Thyroid gland (tissue), 4 donors: ENCODE data around the gene TRABD2A. TPM values are rescaled to one million over a fixed set of nuclear protein-coding genes. Genes with fewer than 3 reads are reported as not detected.

Experiments
- DNase-seq, 2 donors: peaks; one replicate each; pipeline ENCODE4 v3.0.0-alpha.2; 2019
- H3K27ac ChIP-seq, 3 donors: fragments of 200-600 bp; sonication (generic); 1 replicate in 2 of 3; 2 replicates in 1 of 3; pipeline ENCODE4 v1.5.1; 2016 to 2019; ENCODE audit warnings: mild to moderate bottlenecking in 1 of 3, moderate library complexity in 1 of 3
- H3K27me3 ChIP-seq: fragments of 200-600 bp; sonication (generic); one replicate; pipeline ENCODE4 v1.5.1; 2019
- H3K36me3 ChIP-seq, 2 donors: fragments of 200-600 bp; sonication (generic); one replicate each; pipeline ENCODE4 v1.5.1; 2016 to 2019
- H3K4me1 ChIP-seq, 2 donors: fragments of 200-600 bp; sonication (generic); one replicate each; pipeline ENCODE4 v1.5.1; 2017 to 2019
- H3K4me3 ChIP-seq, 3 donors: fragments of 200-600 bp; sonication (generic); replicated peaks in 1 of 3; 1 replicate in 2 of 3; 2 replicates in 1 of 3; pipeline ENCODE4 v1.5.1; 2016; ENCODE audit warnings: mild to moderate bottlenecking in 1 of 3
- H3K9me3 ChIP-seq: fragments of 200-600 bp; sonication (generic); one replicate; pipeline ENCODE4 v1.5.1; 2017
- POLR2A ChIP-seq, 2 donors: fragments of 450-650 bp; IDR thresholded peaks; one replicate each; pipeline ENCODE4 v1.6.1; 2017; ENCODE audit warnings: antibody characterized with exemption in 2 of 2, mild to moderate bottlenecking in 2 of 2, moderate library complexity in 1 of 2
- WGBS, 2 donors: methylation state at CpG; one replicate each; pipeline ENCODE4 v1.1.5; 2017; 5-methylcytosine and 5-hydroxymethylcytosine counted together
- intact Hi-C: fragments of 100-400 bp; cut with DNase I; formaldehyde crosslinking; loops from one replicate; pipeline ENCODE4 v1.15.1; 2023
- total RNA-seq, 4 donors: library from RNA; depleted of rRNA; stranded (reverse); fragments of >200 nt; gene quantifications; one replicate each; pipeline ENCODE4 v1.2.3, GENCODE V29; 2016
- TF ChIP-seq, protein P1 (sequence below), 6 experiments: fragments of 200-600 bp in 3 of 6; fragments of 450-650 bp in 3 of 6; sonication (generic) in 3 of 6; IDR thresholded peaks; one replicate each; pipeline ENCODE4 v1.5.1; 2016 to 2019; ENCODE audit warnings: antibody characterized with exemption in 6 of 6, mild to moderate bottlenecking in 2 of 6, inconsistent platforms in 1 of 6, moderate library complexity in 1 of 6

Gene TRABD2A
- total RNA-seq, 4 donors from 2014 or later: 0.20 to 1.9 TPM; not detected in 2

DNA sequence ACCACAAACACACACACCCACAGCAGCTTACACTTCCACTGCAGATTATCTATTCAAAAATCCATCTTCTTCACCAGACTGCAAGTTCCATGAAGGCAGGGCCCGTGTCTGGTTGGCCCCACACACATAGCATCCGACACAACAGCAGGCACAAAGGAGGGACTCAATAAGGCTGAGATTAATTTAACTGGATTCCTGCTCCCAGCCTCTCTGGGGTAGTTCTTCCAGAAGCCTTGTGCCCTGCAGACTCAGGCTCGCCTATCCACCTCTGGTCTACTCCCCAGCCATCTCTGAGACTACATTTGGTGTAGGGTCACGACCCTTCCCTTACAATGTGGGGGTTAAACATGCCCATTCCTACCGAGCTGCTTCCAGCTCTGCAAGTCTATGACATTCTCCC is 57.7 kb downstream of the TRABD2A start:
- WGBS, 2 donors: 89 to 92% methylated on average over 5 of the region's 5 CpGs
- H3K4me1 ChIP-seq: no peaks in the 10 kb centered on the region
- no peak overlapping the region for H3K4me3 ChIP-seq
- no peaks in the 10 kb centered on the region for H3K27me3 ChIP-seq
- TF ChIP-seq POLR2A (IDR thresholded peaks at IDR 0.05): no peak
- TF ChIP-seq, protein P1, sequence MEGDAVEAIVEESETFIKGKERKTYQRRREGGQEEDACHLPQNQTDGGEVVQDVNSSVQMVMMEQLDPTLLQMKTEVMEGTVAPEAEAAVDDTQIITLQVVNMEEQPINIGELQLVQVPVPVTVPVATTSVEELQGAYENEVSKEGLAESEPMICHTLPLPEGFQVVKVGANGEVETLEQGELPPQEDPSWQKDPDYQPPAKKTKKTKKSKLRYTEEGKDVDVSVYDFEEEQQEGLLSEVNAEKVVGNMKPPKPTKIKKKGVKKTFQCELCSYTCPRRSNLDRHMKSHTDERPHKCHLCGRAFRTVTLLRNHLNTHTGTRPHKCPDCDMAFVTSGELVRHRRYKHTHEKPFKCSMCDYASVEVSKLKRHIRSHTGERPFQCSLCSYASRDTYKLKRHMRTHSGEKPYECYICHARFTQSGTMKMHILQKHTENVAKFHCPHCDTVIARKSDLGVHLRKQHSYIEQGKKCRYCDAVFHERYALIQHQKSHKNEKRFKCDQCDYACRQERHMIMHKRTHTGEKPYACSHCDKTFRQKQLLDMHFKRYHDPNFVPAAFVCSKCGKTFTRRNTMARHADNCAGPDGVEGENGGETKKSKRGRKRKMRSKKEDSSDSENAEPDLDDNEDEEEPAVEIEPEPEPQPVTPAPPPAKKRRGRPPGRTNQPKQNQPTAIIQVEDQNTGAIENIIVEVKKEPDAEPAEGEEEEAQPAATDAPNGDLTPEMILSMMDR (IDR thresholded peaks at IDR 0.05): no peak
- intact Hi-C loops: no loop called here
- H3K27ac ChIP-seq: no peak overlapping the region
- no peaks in the 10 kb centered on the region for H3K36me3 ChIP-seq
- DNase-seq: no peak
- no peaks in the 10 kb centered on the region for H3K9me3 ChIP-seq

DNA sequence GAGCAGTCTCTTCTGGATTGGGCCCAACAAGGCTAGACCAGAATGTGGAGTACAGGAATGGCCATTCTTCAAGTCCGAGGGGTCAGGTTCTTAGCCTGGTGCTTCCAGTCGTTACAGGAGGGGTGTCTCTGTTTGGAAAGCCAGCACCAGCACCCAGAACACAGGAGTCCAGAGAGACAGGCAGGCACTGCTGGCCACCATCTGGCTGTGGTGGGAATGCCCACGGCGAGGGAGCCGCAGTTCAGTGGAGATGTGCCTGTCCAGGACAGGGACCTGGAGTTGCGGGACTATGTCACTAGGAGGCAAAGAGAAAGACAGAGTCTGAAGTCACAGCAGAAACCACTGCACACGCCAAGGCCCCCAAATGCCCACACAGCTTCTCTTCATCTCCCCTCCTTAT is 59.1 kb downstream of the TRABD2A start:
- Histone ChIP-seq H3K27ac (no peak overlapping the region), H3K27me3 (no peaks in the 10 kb centered on the region), H3K9me3 (no peaks in the 10 kb centered on the region), H3K36me3 (no peaks in the 10 kb centered on the region), H3K4me3 (no peak overlapping the region), H3K4me1 (no peaks in the 10 kb centered on the region)
- WGBS, 2 donors: 76 to 89% methylated on average over 7 of the region's 7 CpGs
- TF ChIP-seq POLR2A (IDR thresholded peaks at IDR 0.05): no peak
- TF ChIP-seq, protein P1 (IDR thresholded peaks at IDR 0.05): no peak
- intact Hi-C loops: no loop called here
- no peak for DNase-seq

DNA sequence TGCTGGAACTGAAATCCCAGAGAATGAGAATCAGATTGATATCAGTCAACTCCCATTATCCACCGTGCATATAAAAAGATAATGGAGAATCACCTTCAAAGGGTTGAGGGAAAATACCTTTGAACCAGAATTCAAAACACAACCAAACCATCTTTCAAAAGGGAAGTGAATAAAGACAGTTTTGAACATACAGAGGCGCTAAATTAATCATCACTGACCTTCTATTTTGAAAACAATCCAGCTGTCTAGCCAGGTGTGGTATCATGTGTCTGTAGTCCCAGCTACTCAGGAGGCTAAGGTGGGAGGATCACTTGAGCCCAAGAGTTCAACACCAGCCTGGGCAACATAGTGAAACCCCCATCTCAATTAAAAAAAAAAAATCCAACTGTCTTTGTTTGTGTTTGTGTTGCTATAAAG is 63.6 kb downstream of the TRABD2A start:
- 87 to 91% methylated on average over 2 of the region's 2 CpGs for WGBS, 2 donors
- DNase-seq: no peak
- TF ChIP-seq POLR2A (IDR thresholded peaks at IDR 0.05): no peak
- TF ChIP-seq, protein P1 (IDR thresholded peaks at IDR 0.05): no peak
- no peaks in the 10 kb centered on the region for H3K36me3 ChIP-seq
- no peaks in the 10 kb centered on the region for H3K4me1 ChIP-seq
- no peak overlapping the region for H3K4me3 ChIP-seq
- no peaks in the 10 kb centered on the region for H3K27me3 ChIP-seq
- intact Hi-C loops: no loop called here
- H3K27ac ChIP-seq: no peak overlapping the region
- no peaks in the 10 kb centered on the region for H3K9me3 ChIP-seq

DNA sequence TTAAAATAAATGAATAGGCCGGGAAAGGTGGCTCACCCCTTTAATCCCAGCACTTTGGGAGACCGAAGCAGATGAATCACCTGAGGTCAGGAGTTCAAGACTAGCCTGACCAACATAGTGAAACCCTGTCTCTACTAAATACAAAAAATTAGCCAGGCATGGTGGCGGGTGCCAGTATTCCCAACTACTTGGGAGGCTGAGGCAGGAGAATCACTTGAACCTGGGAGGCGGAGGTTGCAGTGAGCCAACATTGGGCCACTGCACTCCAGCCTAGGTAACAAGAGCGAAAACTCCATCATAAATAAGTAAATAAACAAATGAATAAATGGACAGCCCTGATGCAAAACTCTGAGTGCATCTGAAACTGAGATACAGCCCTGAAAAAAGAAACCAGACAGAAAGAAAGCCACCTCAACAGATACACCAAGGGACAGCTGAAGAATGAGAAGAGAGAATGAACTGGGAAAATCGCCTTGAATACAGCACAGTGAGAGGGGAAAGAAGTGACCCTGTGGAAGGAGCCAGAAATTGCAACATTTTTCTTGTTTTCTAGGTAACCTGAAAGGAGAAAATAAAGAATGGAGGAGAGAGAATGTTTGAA is 64.4 kb downstream of the TRABD2A start:
- TF ChIP-seq, protein P1 (IDR thresholded peaks at IDR 0.05): no peak
- no peak for TF ChIP-seq POLR2A (IDR thresholded peaks at IDR 0.05)
- H3K27me3 ChIP-seq: no peaks in the 10 kb centered on the region
- no peaks in the 10 kb centered on the region for H3K9me3 ChIP-seq
- intact Hi-C loops: no loop called here
- H3K27ac ChIP-seq: no peak overlapping the region
- no peak overlapping the region for H3K4me3 ChIP-seq
- no peak for DNase-seq
- H3K4me1 ChIP-seq: no peaks in the 10 kb centered on the region
- H3K36me3 ChIP-seq: no peaks in the 10 kb centered on the region
- 91 to 93% methylated on average over 6 of the region's 6 CpGs for WGBS, 2 donors

DNA sequence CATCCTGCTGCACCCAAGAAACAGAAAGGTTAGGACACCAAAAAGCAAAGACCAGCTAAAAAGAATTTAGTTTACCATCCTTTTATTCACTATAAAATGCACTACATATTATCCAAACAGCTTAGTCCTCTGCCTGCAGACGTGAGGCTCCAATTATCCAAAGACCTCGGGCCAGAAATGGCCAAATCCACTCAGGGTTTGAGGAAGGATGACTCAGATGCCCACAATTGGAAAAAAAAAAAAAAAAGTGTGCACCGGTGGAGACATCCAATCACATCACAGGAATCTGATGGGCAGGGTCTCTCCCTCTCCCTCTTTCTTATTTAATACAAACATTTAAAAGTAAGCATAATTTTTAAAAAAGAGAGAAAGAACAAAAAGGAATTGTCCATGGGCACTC is 65.7 kb downstream of the TRABD2A start:
- DNase-seq: no peak
- Histone ChIP-seq H3K27me3 (no peaks in the 10 kb centered on the region), H3K27ac (no peak overlapping the region), H3K9me3 (no peaks in the 10 kb centered on the region), H3K4me3 (no peak overlapping the region), H3K4me1 (no peaks in the 10 kb centered on the region), H3K36me3 (no peaks in the 10 kb centered on the region)
- TF ChIP-seq POLR2A (IDR thresholded peaks at IDR 0.05): no peak
- TF ChIP-seq, protein P1 (IDR thresholded peaks at IDR 0.05): no peak
- intact Hi-C loops: no loop called here
- 75 to 81% methylated on average over 3 of the region's 3 CpGs for WGBS, 2 donors
